ENCODE measurements around the gene GALNT15.

The GALNT15 gene

DNA sequence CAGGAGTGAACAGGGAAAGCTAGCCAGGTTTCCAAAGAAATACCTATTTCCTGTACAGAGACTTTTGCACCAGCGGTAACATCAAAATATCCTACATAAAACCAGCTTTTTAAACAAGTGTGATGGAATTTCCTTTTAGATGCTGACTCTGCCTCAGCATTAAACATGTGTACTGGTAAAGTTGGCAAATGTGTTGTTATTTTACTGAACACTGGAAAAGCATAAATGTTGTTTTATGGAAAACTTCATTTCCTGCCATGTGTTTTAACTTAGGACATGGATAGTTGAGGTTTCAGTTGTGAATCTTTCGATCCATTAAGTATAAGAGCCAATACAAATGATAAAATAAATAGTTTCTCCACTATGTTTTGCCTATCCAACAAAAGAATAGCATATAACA lies 106.2 kb downstream of the GALNT15 start:
- DNase-seq (ENCODE audit: low spot score): no peak
